Motor neuron (in vitro differentiated cells): ENCODE results near the gene VPS37D. TPM values are rescaled to one million over a fixed set of nuclear protein-coding genes. Genes with fewer than 3 reads are reported as not detected.

Experiments used
- ATAC-seq, 8 experiments: fragments of 200-7000 bp; cut with Tn5 transposase; replicated peaks in 6 of 8; 2 replicates each; pipeline ENCODE4 v1.8.0; 2021; ENCODE audit warnings: mild to moderate bottlenecking in 8 of 8, moderate library complexity in 8 of 8
- H3K27ac ChIP-seq, 2 donors: fragments of 250-450 bp; sonication (Bioruptor Pico); 2 replicates each; pipeline ENCODE4 v1.9.0; 2021; ENCODE audit warnings: antibody characterized with exemption in 2 of 2, mild to moderate bottlenecking in 2 of 2, moderate library complexity in 1 of 2
- H3K4me1 ChIP-seq, 2 donors: fragments of 250-450 bp; sonication (Bioruptor Pico); replicated peaks in 1 of 2; 2 replicates each; pipeline ENCODE4 v1.6.1; 2021; ENCODE audit warnings: antibody characterized with exemption in 2 of 2, mild to moderate bottlenecking in 2 of 2, moderate library complexity in 1 of 2
- H3K4me3 ChIP-seq, 5 donors: fragments of 250-450 bp; sonication (Bioruptor Pico); 2 replicates each; pipeline ENCODE4 v1.9.0; 2021; ENCODE audit warnings: antibody characterized with exemption in 5 of 5, mild to moderate bottlenecking in 5 of 5, moderate library complexity in 4 of 5
- WGBS, 10 experiments: fragments of 450-650 bp; shearing (Covaris generic); methylation state at CpG; one replicate each; pipeline ENCODE4 v1.0.0; 2022; 5-methylcytosine and 5-hydroxymethylcytosine counted together
- in situ Hi-C, 9 experiments: fragments of 400-800 bp; cut with MboI; loops; one replicate each; pipeline ENCODE4 v1.15.0; 2021; ENCODE audit warnings: low sequenced_read_pairs in 9 of 9, low pct_unique_long_range_greater_than_20kb in 2 of 9; ENCODE audit not compliant: unreplicated experiment in 9 of 9
- total RNA-seq, 8 experiments: library from RNA; unstranded; fragments of 300-600 nt; gene quantifications; 2 replicates each; pipeline versions ENCODE4 v1.2.3 to v1.2.4, GENCODE V29; 2022

The VPS37D gene
- total RNA-seq, 8 experiments from 2014 or later: 0.71 to 27.7 (median 13.8) TPM

- in situ Hi-C loops: loop anchor here in 1 of 9 experiments (25.0 kb wide), 1 partner anchor 91 kb away; no protein-coding TSS in a partner anchor
- 66 to 94% methylated on average over 2 to 3 of the region's 4 CpGs; no CpG with 5 or more reads in 8 of the 10 experiments for WGBS, 10 experiments
- no peak for ATAC-seq
- H3K4me3 ChIP-seq: no peak overlapping the region
- peaks cover 0 to 3% of the 10 kb centered on the region in 2 donors for H3K4me1 ChIP-seq
- H3K27ac ChIP-seq: no peak overlapping the region
Measured at GRCh38 chr7:73628504-73628903, 39.1 kb upstream of the VPS37D start.

- no peak overlapping the region for H3K4me3 ChIP-seq
- H3K27ac ChIP-seq: no peak overlapping the region
- H3K4me1 ChIP-seq: no peaks in the 10 kb centered on the region
- in situ Hi-C loops: loop anchor here in 1 of 9 experiments (25.0 kb wide), 1 partner anchor 94 kb away; no protein-coding TSS in a partner anchor
- WGBS, 10 experiments: 14 to 33% (median 20%) methylated on average over 1 of the region's 1 CpG; no CpG with 5 or more reads in 7 of the 10 experiments
- ATAC-seq: no peak
Measured at GRCh38 chr7:73631558-73631957, 36.1 kb upstream of the VPS37D start.

- H3K27ac ChIP-seq: no peak overlapping the region
- no peak overlapping the region for H3K4me3 ChIP-seq
- no peak for ATAC-seq
- WGBS, 10 experiments: 48 to 90% (median 76%) methylated on average over 2 to 6 of the region's 7 CpGs; no CpG with 5 or more reads in 2 of the 10 experiments
- in situ Hi-C loops: loop anchor here in 1 of 9 experiments (25.0 kb wide), 1 partner anchor 96 kb away; no protein-coding TSS in a partner anchor
- no peaks in the 10 kb centered on the region for H3K4me1 ChIP-seq
Measured at GRCh38 chr7:73633323-73633722, 34.3 kb upstream of the VPS37D start.

- H3K27ac ChIP-seq: no peak overlapping the region
- in situ Hi-C loops: loop anchor here in 1 of 9 experiments (25.0 kb wide), 1 partner anchor 97 kb away; no protein-coding TSS in a partner anchor
- H3K4me3 ChIP-seq: no peak overlapping the region
- no peak for ATAC-seq
- no peaks in the 10 kb centered on the region for H3K4me1 ChIP-seq
- WGBS, 10 experiments: 52 to 85% (median 80%) methylated on average over 1 to 8 of the region's 8 CpGs; no CpG with 5 or more reads in 3 of the 10 experiments
Measured at GRCh38 chr7:73633844-73634243, 33.8 kb upstream of the VPS37D start.

DNA sequence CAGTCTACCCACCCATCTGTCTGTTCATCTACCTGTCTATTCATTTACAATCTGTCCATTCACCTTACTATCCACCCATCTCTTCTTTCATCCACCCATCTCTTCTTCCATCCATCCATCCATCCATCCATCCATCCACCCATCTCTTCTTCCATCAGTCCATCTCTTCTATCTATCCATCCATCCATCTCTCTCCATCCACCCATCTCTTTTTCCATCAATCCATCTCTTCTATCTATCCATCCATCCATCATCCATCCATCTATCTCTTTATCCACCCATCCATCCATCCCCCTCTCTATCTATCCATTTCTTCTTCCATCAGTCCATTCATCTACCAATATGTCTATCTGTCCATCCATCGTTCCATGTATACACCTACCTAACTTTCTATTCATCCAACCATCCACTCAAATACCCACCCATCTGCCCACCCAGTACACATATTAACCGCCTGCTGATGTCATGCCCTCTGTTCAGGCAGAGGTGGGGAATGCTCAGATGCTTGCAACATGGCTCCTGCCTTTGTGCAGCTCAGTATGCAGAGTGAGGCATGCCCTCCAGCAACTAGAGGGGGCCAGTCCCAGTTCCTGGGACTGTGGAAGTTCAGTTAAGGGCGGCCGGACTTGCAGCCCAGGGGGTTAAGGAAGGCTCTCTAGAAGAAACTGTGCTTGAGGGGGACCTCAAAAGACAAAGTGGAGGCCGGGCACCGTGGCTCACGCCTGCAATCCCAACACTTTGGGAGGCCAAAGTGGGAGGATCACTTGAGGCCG is 32.0 kb upstream of the VPS37D start:
- H3K4me1 ChIP-seq: no peaks in the 10 kb centered on the region
- no peak overlapping the region for H3K27ac ChIP-seq
- in situ Hi-C loops: loop anchor here in 1 of 9 experiments (25.0 kb wide), 1 partner anchor 98 kb away; no protein-coding TSS in a partner anchor
- WGBS, 10 experiments: 0 to 100% (median 83%) methylated on average over 1 to 5 of the region's 8 CpGs; no CpG with 5 or more reads in 3 of the 10 experiments
- no peak overlapping the region for H3K4me3 ChIP-seq
- ATAC-seq: no peak

- Histone ChIP-seq H3K27ac (no peak overlapping the region), H3K4me3 (no peak overlapping the region), H3K4me1 (no peaks in the 10 kb centered on the region)
- WGBS, 10 experiments: 41 to 100% (median 72%) methylated on average over 1 to 3 of the region's 3 CpGs; no CpG with 5 or more reads in 1 of the 10 experiments
- ATAC-seq: no peak
- in situ Hi-C loops: loop anchor here in 1 of 9 experiments (25.0 kb wide), 1 partner anchor 102 kb away; no protein-coding TSS in a partner anchor
Measured at GRCh38 chr7:73638911-73639310, 28.7 kb upstream of the VPS37D start.

- peaks cover 0 to 2% of the 10 kb centered on the region in 2 donors for H3K4me1 ChIP-seq
- ATAC-seq: no peak
- in situ Hi-C loops: loop anchor here in 1 of 9 experiments (25.0 kb wide), 1 partner anchor 106 kb away; no protein-coding TSS in a partner anchor
- no peak overlapping the region for H3K27ac ChIP-seq
- H3K4me3 ChIP-seq: no peak overlapping the region
- 50 to 60% (median 57%) methylated on average over 1 of the region's 2 CpGs; no CpG with 5 or more reads in 7 of the 10 experiments for WGBS, 10 experiments
Measured at GRCh38 chr7:73642834-73643233, 24.8 kb upstream of the VPS37D start.

DNA sequence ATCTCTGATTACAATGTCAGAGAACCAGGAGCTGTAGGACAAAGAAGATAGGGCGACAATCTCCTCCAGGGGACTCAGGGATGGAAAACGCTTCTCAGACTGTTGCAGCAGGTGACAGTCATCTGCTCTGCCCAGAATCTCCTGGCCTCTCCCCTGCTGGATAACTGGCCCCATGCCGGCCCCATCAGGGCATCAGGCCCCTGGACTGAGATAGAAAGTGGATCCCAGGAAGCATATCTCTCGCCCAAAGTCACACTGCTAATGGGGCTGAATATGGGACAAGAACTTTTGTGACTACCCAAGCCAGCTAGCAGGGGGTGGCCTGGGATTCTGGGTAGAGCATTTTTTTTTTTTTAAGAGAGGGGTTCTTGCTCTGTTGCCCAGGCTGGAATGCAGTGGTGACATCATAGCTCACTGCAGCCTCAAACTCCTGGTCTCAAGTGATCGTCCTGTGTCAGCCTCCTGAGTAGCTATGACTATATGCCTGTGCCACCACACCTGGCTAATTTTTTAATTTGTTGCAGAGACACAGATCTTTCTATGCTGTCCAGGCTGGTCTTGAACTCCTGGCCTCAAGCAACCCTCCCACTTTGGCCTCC is 22.8 kb upstream of the VPS37D start:
- Histone ChIP-seq H3K27ac (no peak overlapping the region), H3K4me1 (peaks cover 0 to 5% of the 10 kb centered on the region in 2 donors), H3K4me3 (no peak overlapping the region)
- WGBS, 10 experiments: 0 to 67% (median 56%) methylated on average over 1 to 5 of the region's 5 CpGs; no CpG with 5 or more reads in 4 of the 10 experiments
- in situ Hi-C loops: loop anchor here in 1 of 9 experiments (25.0 kb wide), 1 partner anchor 107 kb away; no protein-coding TSS in a partner anchor
- ATAC-seq: no peak

- Histone ChIP-seq H3K27ac (no peak overlapping the region), H3K4me3 (no peak overlapping the region), H3K4me1 (peaks cover 0 to 5% of the 10 kb centered on the region in 2 donors)
- WGBS, 10 experiments: 0 to 76% (median 62%) methylated on average over 1 to 3 of the region's 4 CpGs; no CpG with 5 or more reads in 5 of the 10 experiments
- no peak for ATAC-seq
- in situ Hi-C loops: loop anchor here in 1 of 9 experiments (25.0 kb wide), 1 partner anchor 108 kb away; no protein-coding TSS in a partner anchor
Measured at GRCh38 chr7:73645643-73646174, 21.9 kb upstream of the VPS37D start.

- ATAC-seq: peak in 6 of 8 experiments; percentile 5 to 29 (median 16)
- WGBS, 10 experiments: 29 to 80% methylated on average over 1 of the region's 16 CpGs; no CpG with 5 or more reads in 8 of the 10 experiments
- in situ Hi-C loops: loop anchor here in 1 of 9 experiments (25.0 kb wide), 1 partner anchor 110 kb away; no protein-coding TSS in a partner anchor
- Histone ChIP-seq H3K4me3 (peak overlapping the region in 3 of 5 donors; percentile 25 to 34 (median 28)), H3K27ac (no peak overlapping the region), H3K4me1 (peaks cover 0 to 5% of the 10 kb centered on the region in 2 donors)
Measured at GRCh38 chr7:73646785-73647724, 20.6 kb upstream of the VPS37D start.

- Histone ChIP-seq H3K4me3 (peak overlapping the region; percentile 22 to 34 (median 28)), H3K4me1 (peaks cover 0 to 5% of the 10 kb centered on the region in 2 donors), H3K27ac (no peak overlapping the region)
- in situ Hi-C loops: loop anchor here in 1 of 9 experiments (25.0 kb wide), 1 partner anchor 111 kb away; no protein-coding TSS in a partner anchor
- ATAC-seq: peak; percentile 74 to 93 (median 90)
- 2% methylated on average over 14 of the region's 62 CpGs; no CpG with 5 or more reads in 9 of the 10 experiments for WGBS, 10 experiments
Measured at GRCh38 chr7:73647725-73648592, 19.7 kb upstream of the VPS37D start.
